ENCODE data around the gene FAR2.
"Not testable (repeated sequence)": the region's sequence is repeated elsewhere in the genome, so short reads cannot be mapped to it uniquely, and the experiment has no call there.

FAR2 gene

DNA sequence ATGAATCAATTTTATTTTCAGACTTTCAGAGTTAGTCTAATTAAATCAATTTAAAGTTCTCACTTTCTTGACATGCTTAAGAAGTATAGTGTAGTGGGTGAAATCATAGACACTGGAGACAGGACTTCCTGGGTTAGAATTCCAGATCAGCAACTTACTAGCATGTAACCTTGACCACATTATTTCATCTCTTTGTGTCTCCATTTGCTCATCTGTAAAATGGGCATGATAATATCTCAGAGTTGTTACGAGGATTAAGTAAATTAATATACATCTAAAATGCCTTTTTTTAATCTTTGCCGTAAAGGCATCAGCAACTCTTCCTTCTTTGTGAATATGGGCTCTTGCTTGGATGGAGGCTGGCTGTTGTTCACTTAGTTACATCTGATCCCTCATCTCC is 233.2 kb downstream of the FAR2 start:
- H3K4me3 ChIP-seq (ENCODE audit: low read depth in 1 of 5, low read length in 5 of 5), result no peak overlapping the region
- H3K36me3 ChIP-seq (ENCODE audit: control insufficient read depth in 5 of 5, insufficient read depth in 5 of 5, low read length in 5 of 5), result peaks cover 0 to 11% (median 2%) of the 10 kb centered on the region in 5 donors
- H3K27me3 ChIP-seq (ENCODE audit: control insufficient read depth in 5 of 5, insufficient read depth in 4 of 5, low read length in 5 of 5), result no peaks in the 10 kb centered on the region
- no peak overlapping the region for H3K9ac ChIP-seq (ENCODE audit: low read length in 5 of 5)
- no peaks in the 10 kb centered on the region for H3K9me3 ChIP-seq (ENCODE audit: control insufficient read depth in 5 of 5, low read length in 5 of 5)
- no peak overlapping the region for H3K27ac ChIP-seq (ENCODE audit: low read depth, low read length)
- H3K4me1 ChIP-seq (ENCODE audit: control insufficient read depth in 5 of 5, insufficient read depth in 5 of 5, low read length in 5 of 5), result peaks cover 0 to 22% (median 17%) of the 10 kb centered on the region in 5 donors

DNA sequence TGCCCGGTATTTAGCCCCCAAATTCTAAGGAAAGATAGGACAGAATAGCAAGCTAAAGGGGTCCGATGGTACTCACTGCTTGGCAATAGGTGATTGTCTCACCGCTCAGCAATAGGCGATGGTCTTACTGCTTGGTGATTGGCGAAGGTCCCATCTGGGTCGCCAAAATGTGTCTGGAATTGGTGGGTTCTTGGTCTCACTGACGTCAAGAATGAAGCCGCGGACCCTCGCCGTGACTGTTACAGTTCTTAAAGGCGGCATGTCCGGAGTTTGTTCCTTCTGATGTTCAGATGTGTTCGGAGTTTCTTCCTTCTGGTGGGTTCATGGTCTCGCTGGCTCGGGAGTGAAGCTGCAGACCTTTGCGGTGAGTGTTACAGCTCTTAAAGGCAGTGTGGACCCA is 236.1 kb downstream of the FAR2 start:
- H3K9me3 ChIP-seq (ENCODE audit: control insufficient read depth in 5 of 5, low read length in 5 of 5); H3K27me3 ChIP-seq (ENCODE audit: control insufficient read depth in 5 of 5, insufficient read depth in 4 of 5, low read length in 5 of 5); H3K27ac ChIP-seq (ENCODE audit: low read depth, low read length); H3K4me3 ChIP-seq (ENCODE audit: low read depth in 1 of 5, low read length in 5 of 5); H3K36me3 ChIP-seq (ENCODE audit: control insufficient read depth in 5 of 5, insufficient read depth in 5 of 5, low read length in 5 of 5); H3K9ac ChIP-seq (ENCODE audit: low read length in 5 of 5): not testable (repeated sequence)
- peaks cover 0 to 12% (median 7%) of the 10 kb centered on the region in 5 donors for H3K4me1 ChIP-seq (ENCODE audit: control insufficient read depth in 5 of 5, insufficient read depth in 5 of 5, low read length in 5 of 5)

Data from subcutaneous abdominal adipose tissue (tissue), 5 donors.